Measurements from ENCODE around the gene SEL1L3. TPM values are rescaled to one million over a fixed set of nuclear protein-coding genes. Genes with fewer than 3 reads are reported as not detected.

SEL1L3 gene
- total and polyA plus RNA-seq, 12 donors: 1.7 to 23.7 (median 4.9) TPM

DNA sequence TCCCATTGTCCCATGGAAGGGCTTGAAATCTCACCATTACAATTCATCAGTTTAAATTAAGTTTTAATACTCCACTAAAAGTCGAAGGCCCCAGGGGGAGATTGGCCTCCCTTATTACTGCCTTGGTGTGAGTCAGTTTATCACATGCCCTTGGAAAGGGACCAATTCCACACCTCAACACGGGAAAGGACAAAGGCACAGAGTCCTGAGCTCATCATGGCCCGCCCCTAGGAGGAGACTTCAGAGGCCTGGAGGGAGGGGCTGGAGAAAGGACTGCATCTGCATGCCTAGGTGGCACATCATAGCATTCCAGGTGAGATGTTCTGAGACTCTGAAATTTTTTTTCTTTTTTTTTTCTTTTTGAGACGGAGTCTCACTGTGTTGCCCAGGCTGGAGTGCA, 2.8 kb upstream of the SEL1L3 start:
- no peak overlapping the region for H3K27ac ChIP-seq
- intact Hi-C loops (cut with DNase I): no loop called here
- H3K9me3 ChIP-seq (replicated peaks in 1 of 3): no peaks in the 10 kb centered on the region
- no peak overlapping the region for H3K4me3 ChIP-seq
- peaks cover 0 to 20% of the 10 kb centered on the region in 2 donors for H3K4me1 ChIP-seq (replicated peaks in 1 of 2)
- TF ChIP-seq, protein P1, sequence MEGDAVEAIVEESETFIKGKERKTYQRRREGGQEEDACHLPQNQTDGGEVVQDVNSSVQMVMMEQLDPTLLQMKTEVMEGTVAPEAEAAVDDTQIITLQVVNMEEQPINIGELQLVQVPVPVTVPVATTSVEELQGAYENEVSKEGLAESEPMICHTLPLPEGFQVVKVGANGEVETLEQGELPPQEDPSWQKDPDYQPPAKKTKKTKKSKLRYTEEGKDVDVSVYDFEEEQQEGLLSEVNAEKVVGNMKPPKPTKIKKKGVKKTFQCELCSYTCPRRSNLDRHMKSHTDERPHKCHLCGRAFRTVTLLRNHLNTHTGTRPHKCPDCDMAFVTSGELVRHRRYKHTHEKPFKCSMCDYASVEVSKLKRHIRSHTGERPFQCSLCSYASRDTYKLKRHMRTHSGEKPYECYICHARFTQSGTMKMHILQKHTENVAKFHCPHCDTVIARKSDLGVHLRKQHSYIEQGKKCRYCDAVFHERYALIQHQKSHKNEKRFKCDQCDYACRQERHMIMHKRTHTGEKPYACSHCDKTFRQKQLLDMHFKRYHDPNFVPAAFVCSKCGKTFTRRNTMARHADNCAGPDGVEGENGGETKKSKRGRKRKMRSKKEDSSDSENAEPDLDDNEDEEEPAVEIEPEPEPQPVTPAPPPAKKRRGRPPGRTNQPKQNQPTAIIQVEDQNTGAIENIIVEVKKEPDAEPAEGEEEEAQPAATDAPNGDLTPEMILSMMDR (IDR thresholded peaks at IDR 0.05): no peak
- no peak for TF ChIP-seq POLR2A (IDR thresholded peaks at IDR 0.05)
- H3K27me3 ChIP-seq: no peaks in the 10 kb centered on the region
- H3K36me3 ChIP-seq (replicated peaks in 1 of 2): no peaks in the 10 kb centered on the region
- DNase-seq: no peak
- WGBS, 4 donors: 72 to 80% (median 76%) methylated on average over 4 of the region's 4 CpGs

DNA sequence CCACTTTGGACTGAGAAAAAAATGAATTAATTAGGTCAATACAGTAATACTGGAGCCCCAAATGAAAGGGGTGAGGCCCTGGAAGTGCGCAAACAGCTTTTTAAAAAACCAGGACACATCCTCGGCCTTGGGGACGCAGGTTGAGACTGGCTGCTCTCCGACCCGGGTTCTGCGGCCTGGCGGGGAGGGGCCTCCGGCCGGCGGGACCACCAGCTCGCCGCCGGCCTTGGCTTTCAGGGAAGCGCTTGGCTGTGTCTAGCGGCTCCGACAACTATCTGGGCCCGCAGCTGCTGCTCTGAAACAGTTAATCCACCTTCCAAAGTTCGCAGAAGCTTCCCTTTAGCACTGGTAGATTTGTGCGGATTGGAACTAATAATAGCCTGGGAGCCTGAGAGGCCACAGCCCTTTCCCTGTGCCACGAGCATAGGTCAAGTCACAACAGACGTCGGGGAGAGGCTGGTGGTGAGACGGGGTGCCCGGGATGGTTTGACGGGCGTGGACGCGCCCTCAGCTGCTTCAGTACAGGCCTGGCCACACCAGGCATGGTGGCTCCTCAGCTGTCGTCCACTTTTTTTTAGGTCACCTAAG, 1.1 kb upstream of the SEL1L3 start:
- no peaks in the 10 kb centered on the region for H3K27me3 ChIP-seq
- no peak for DNase-seq
- H3K27ac ChIP-seq: no peak overlapping the region
- WGBS, 4 donors: 79 to 95% (median 83%) methylated on average over 11 to 29 of the region's 29 CpGs
- H3K4me1 ChIP-seq (replicated peaks in 1 of 2): peaks cover 0 to 35% of the 10 kb centered on the region in 2 donors
- intact Hi-C loops (cut with DNase I): no loop called here
- no peak overlapping the region for H3K4me3 ChIP-seq
- no peaks in the 10 kb centered on the region for H3K36me3 ChIP-seq (replicated peaks in 1 of 2)
- TF ChIP-seq, protein P1 (IDR thresholded peaks at IDR 0.05): no peak
- no peak for TF ChIP-seq POLR2A (IDR thresholded peaks at IDR 0.05)
- no peaks in the 10 kb centered on the region for H3K9me3 ChIP-seq (replicated peaks in 1 of 3)

GRCh38 chr4:25863347-25863784, 578 bp upstream of the SEL1L3 start:
- Histone ChIP-seq H3K36me3 (replicated peaks in 1 of 2) (no peaks in the 10 kb centered on the region), H3K27me3 (no peaks in the 10 kb centered on the region), H3K9me3 (replicated peaks in 1 of 3) (no peaks in the 10 kb centered on the region), H3K27ac (no peak overlapping the region), H3K4me3 (peak overlapping the region in 1 of 4 donors; percentile 74), H3K4me1 (replicated peaks in 1 of 2) (peaks cover 0 to 35% of the 10 kb centered on the region in 2 donors)
- no peak for DNase-seq
- TF ChIP-seq, protein P1 (IDR thresholded peaks at IDR 0.05): peak in 1 of 6 experiments; percentile 6
- no peak for TF ChIP-seq POLR2A (IDR thresholded peaks at IDR 0.05)
- intact Hi-C loops (cut with DNase I): no loop called here
- WGBS, 4 donors: 31 to 45% (median 36%) methylated on average over 25 to 26 of the region's 26 CpGs

GRCh38 chr4:25861951-25862410, 807 bp downstream of the SEL1L3 start:
- Histone ChIP-seq H3K27me3 (no peaks in the 10 kb centered on the region), H3K4me3 (peak overlapping the region in 2 of 4 donors; percentile 26 to 74), H3K27ac (peak overlapping the region in 1 of 5 donors; percentile 29), H3K36me3 (replicated peaks in 1 of 2) (no peaks in the 10 kb centered on the region), H3K9me3 (replicated peaks in 1 of 3) (no peaks in the 10 kb centered on the region), H3K4me1 (replicated peaks in 1 of 2) (peaks cover 0 to 35% of the 10 kb centered on the region in 2 donors)
- intact Hi-C loops (cut with DNase I): no loop called here
- peak in 5 of 7 donors; percentile 20 to 38 (median 29) for DNase-seq
- TF ChIP-seq, protein P1 (IDR thresholded peaks at IDR 0.05): no peak
- no peak for TF ChIP-seq POLR2A (IDR thresholded peaks at IDR 0.05)
- 0 to 1% (median 1%) methylated on average over 30 to 32 of the region's 32 CpGs for WGBS, 4 donors
